GM06990 (cell line): ENCODE results near the gene ZNF135.

Source experiments
- DNase-seq: peaks from one replicate; pipeline ENCODE4 v3.0.0-alpha.2; 2011; ENCODE audit not compliant: insufficient read length; ENCODE audit errors: extremely low read depth
- H3K27me3 ChIP-seq: replicated peaks from 2 replicates; pipeline ENCODE4 v1.6.0; 2011; ENCODE audit warnings: low read length; ENCODE audit not compliant: control insufficient read depth, insufficient read depth
- H3K36me3 ChIP-seq: 2 replicates; pipeline ENCODE4 v1.5.1; 2011; ENCODE audit warnings: low read length; ENCODE audit not compliant: control insufficient read depth, insufficient read depth
- H3K4me3 ChIP-seq: replicated peaks from 2 replicates; pipeline ENCODE4 v1.5.1; 2011; ENCODE audit warnings: low read depth, mild to moderate bottlenecking, control low read depth, low read length
- CTCF ChIP-seq: IDR thresholded peaks from 2 replicates; pipeline ENCODE4 v1.5.1; 2011; ENCODE audit warnings: low read length, control low read depth, mild to moderate bottlenecking, inconsistent platforms; ENCODE audit not compliant: insufficient read depth, poor library complexity, severe bottlenecking

Gene ZNF135

GRCh38 chr19:58084596-58085347, 25.7 kb downstream of the ZNF135 start:
- Histone ChIP-seq H3K36me3 (no peaks in the 10 kb centered on the region), H3K4me3 (no peak overlapping the region), H3K27me3 (no peaks in the 10 kb centered on the region)
- no peak for TF ChIP-seq CTCF
- DNase-seq = no peak

- no peak overlapping the region for H3K4me3 ChIP-seq
- no peak for DNase-seq
- H3K36me3 ChIP-seq = no peaks in the 10 kb centered on the region
- no peaks in the 10 kb centered on the region for H3K27me3 ChIP-seq
- TF ChIP-seq CTCF = no peak
Measured at GRCh38 chr19:58085348-58085875, 26.3 kb downstream of the ZNF135 start.

- no peak for TF ChIP-seq CTCF
- H3K4me3 ChIP-seq = no peak overlapping the region
- no peak for DNase-seq
- no peaks in the 10 kb centered on the region for H3K27me3 ChIP-seq
- H3K36me3 ChIP-seq = no peaks in the 10 kb centered on the region
Measured at GRCh38 chr19:58086825-58087710, 28.0 kb downstream of the ZNF135 start.

GRCh38 chr19:58088521-58089052, 29.5 kb downstream of the ZNF135 start:
- no peak overlapping the region for H3K4me3 ChIP-seq
- DNase-seq = no peak
- H3K36me3 ChIP-seq = no peaks in the 10 kb centered on the region
- no peaks in the 10 kb centered on the region for H3K27me3 ChIP-seq
- TF ChIP-seq CTCF = no peak

- no peak for TF ChIP-seq CTCF
- DNase-seq = no peak
- Histone ChIP-seq H3K36me3 (no peaks in the 10 kb centered on the region), H3K4me3 (no peak overlapping the region), H3K27me3 (no peaks in the 10 kb centered on the region)
Measured at GRCh38 chr19:58089846-58090245, 30.8 kb downstream of the ZNF135 start.
